Ishikawa (cell line): Measurements from ENCODE around the gene KCTD13.

ENCODE experiments used
- CEBPB ChIP-seq: IDR thresholded peaks from 2 replicates; pipeline ENCODE4 v1.6.1; 2012
- CREB1 ChIP-seq: IDR thresholded peaks from 2 replicates; pipeline ENCODE4 v1.6.1; 2012; ENCODE audit warnings: low read depth
- EGR1 ChIP-seq: IDR thresholded peaks from 2 replicates; pipeline ENCODE4 v1.6.1; 2012
- EP300 ChIP-seq: IDR thresholded peaks from 2 replicates; pipeline ENCODE4 v1.6.1; 2012; ENCODE audit warnings: borderline replicate concordance
- FOXM1 ChIP-seq: IDR thresholded peaks from 2 replicates; pipeline ENCODE4 v1.6.1; 2012; ENCODE audit warnings: low read depth, borderline replicate concordance
- MAX ChIP-seq: IDR thresholded peaks from 2 replicates; pipeline ENCODE4 v1.6.1; 2012
- NFIC ChIP-seq: IDR thresholded peaks from 2 replicates; pipeline ENCODE4 v1.6.1; 2012
- RAD21 ChIP-seq: IDR thresholded peaks from 2 replicates; pipeline ENCODE4 v1.6.1; 2012; ENCODE audit warnings: low read depth
- REST ChIP-seq: IDR thresholded peaks from 2 replicates; pipeline ENCODE4 v1.6.1; 2012; ENCODE audit warnings: low read depth, mild to moderate bottlenecking
- TAF1 ChIP-seq: IDR thresholded peaks from 2 replicates; pipeline ENCODE4 v1.6.1; 2012; ENCODE audit warnings: low read depth, mild to moderate bottlenecking
- TCF12 ChIP-seq: IDR thresholded peaks from 2 replicates; pipeline ENCODE4 v1.6.1; 2012; ENCODE audit warnings: low read depth
- TEAD4 ChIP-seq: IDR thresholded peaks from 2 replicates; pipeline ENCODE4 v1.6.1; 2012
- USF1 ChIP-seq: IDR thresholded peaks from 2 replicates; pipeline ENCODE4 v1.6.1; 2012
- YY1 ChIP-seq: IDR thresholded peaks from 2 replicates; pipeline ENCODE4 v1.6.1; 2012; ENCODE audit warnings: low read depth
- ZBTB7A ChIP-seq: IDR thresholded peaks from 2 replicates; pipeline ENCODE4 v1.6.1; 2012; ENCODE audit warnings: low read depth

Gene KCTD13

GRCh38 chr16:29898135-29898803, 27.8 kb downstream of the KCTD13 start:
- TF ChIP-seq TAF1 (no peak), REST (peak; percentile 70)

GRCh38 chr16:29897333-29897732, 28.7 kb downstream of the KCTD13 start:
- TF ChIP-seq CREB1 (no peak), EGR1 (no peak), MAX (no peak), EP300 (no peak)

GRCh38 chr16:29896841-29897240, 29.2 kb downstream of the KCTD13 start:
- TF ChIP-seq USF1 (no peak), CEBPB (no peak), REST (no peak), MAX (no peak)

- no peak for TF ChIP-seq REST
- no peak for TF ChIP-seq YY1
- TF ChIP-seq CEBPB: no peak
- no peak for TF ChIP-seq TAF1
- TF ChIP-seq TCF12: no peak
- no peak for TF ChIP-seq CREB1
- TF ChIP-seq EP300: no peak
- TF ChIP-seq FOXM1: no peak
- no peak for TF ChIP-seq ZBTB7A
- no peak for TF ChIP-seq NFIC
- no peak for TF ChIP-seq RAD21
- TF ChIP-seq TEAD4: no peak
- no peak for TF ChIP-seq EGR1
Measured at GRCh38 chr16:29894352-29894751, 31.7 kb downstream of the KCTD13 start.

GRCh38 chr16:29893553-29893952, 32.5 kb downstream of the KCTD13 start:
- no peak for TF ChIP-seq CEBPB
- TF ChIP-seq EGR1: no peak
- no peak for TF ChIP-seq CREB1
- no peak for TF ChIP-seq ZBTB7A
- TF ChIP-seq RAD21: no peak
- no peak for TF ChIP-seq TAF1
- no peak for TF ChIP-seq REST
- no peak for TF ChIP-seq USF1
- TF ChIP-seq TCF12: no peak
- TF ChIP-seq TEAD4: no peak
- TF ChIP-seq YY1: no peak
- no peak for TF ChIP-seq MAX
- TF ChIP-seq EP300: no peak
- no peak for TF ChIP-seq NFIC
- TF ChIP-seq FOXM1: no peak
